Esophagus (tissue), 2 donors: ENCODE data around the gene ANGPTL2. TPM values are rescaled to one million over a fixed set of nuclear protein-coding genes. Genes with fewer than 3 reads are reported as not detected.

Experiments used
- H3K27ac ChIP-seq, 2 donors: one replicate each; pipeline ENCODE4 v1.5.1; 2013; ENCODE audit warnings: low read depth in 2 of 2, mild to moderate bottlenecking in 2 of 2, inconsistent platforms in 1 of 2, low read length in 1 of 2, moderate library complexity in 1 of 2
- H3K27me3 ChIP-seq, 2 donors: one replicate each; pipeline ENCODE4 v1.6.1; 2013; ENCODE audit warnings: low read length in 2 of 2, control low read depth in 1 of 2, mild to moderate bottlenecking in 1 of 2; ENCODE audit not compliant: insufficient read depth in 2 of 2, control insufficient read depth in 1 of 2
- H3K36me3 ChIP-seq, 2 donors: one replicate each; pipeline ENCODE4 v1.6.1; 2013; ENCODE audit warnings: low read length in 1 of 2; ENCODE audit not compliant: control insufficient read depth in 2 of 2, insufficient read depth in 2 of 2
- H3K4me1 ChIP-seq, 2 donors: one replicate each; pipeline ENCODE4 v1.6.1; 2013; ENCODE audit warnings: low read length in 1 of 2; ENCODE audit not compliant: control insufficient read depth in 2 of 2, insufficient read depth in 2 of 2
- H3K4me3 ChIP-seq, 2 donors: one replicate each; pipeline ENCODE4 v1.5.1; 2013; ENCODE audit warnings: low read length in 2 of 2, mild to moderate bottlenecking in 2 of 2, low read depth in 1 of 2, moderate library complexity in 1 of 2
- H3K9me3 ChIP-seq, 2 donors: one replicate each; pipeline ENCODE4 v1.6.1; 2013; ENCODE audit warnings: mild to moderate bottlenecking in 2 of 2, low read depth in 1 of 2, low read length in 1 of 2, moderate library complexity in 1 of 2; ENCODE audit not compliant: control insufficient read depth in 2 of 2, insufficient read depth in 1 of 2
- WGBS, 2 donors: extraction: QIAGEN DNeasy Blood & Tissue Kit; methylation state at CpG; one replicate each; pipeline ENCODE4 v1.1.7; 2013; 5-methylcytosine and 5-hydroxymethylcytosine counted together
- polyA plus RNA-seq, 2 donors: library from polyadenylated mRNA; stranded (reverse); fragments of 200-250 nt; gene quantifications; one replicate each; pipeline ENCODE4 v1.2.3, GENCODE V29; 2013
- donor health status: healthy with polysubstance abuse.
- donor health status: Bipolar disorder and iron deficiency.

The ANGPTL2 gene
- polyA plus RNA-seq, 2 donors: 1.9 to 5.8 TPM

GRCh38 chr9:127121628-127122175 lies 733 bp downstream of the ANGPTL2 start:
- H3K4me3 ChIP-seq: peak overlapping the region; percentile 49 to 53
- peaks cover 0 to 2% of the 10 kb centered on the region in 2 donors for H3K36me3 ChIP-seq
- H3K9me3 ChIP-seq: no peaks in the 10 kb centered on the region
- 20 to 36% methylated on average over 17 to 20 of the region's 20 CpGs for WGBS, 2 donors
- H3K4me1 ChIP-seq: peaks cover 7 to 22% of the 10 kb centered on the region in 2 donors
- no peaks in the 10 kb centered on the region for H3K27me3 ChIP-seq
- H3K27ac ChIP-seq: peak overlapping the region; percentile 90 to 94

DNA sequence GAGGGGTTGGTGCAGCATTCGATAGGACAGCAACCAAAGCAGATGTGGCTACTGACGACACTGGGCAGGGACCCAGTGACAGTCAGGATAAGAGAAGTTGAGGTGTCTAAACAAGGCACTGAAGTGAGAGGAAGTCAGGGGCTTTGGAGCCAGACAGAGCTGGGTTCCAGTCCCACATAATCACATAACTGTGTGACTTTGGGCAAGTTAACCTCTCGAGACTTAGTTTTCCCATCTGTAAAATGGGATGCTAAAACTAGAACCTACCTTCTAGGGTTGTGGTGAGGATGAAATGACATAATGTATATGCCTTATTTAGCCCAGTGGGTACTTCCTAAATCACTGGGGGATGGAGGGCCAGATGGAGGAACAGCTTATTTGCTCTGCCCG lies 3.1 kb downstream of the ANGPTL2 start:
- Histone ChIP-seq H3K36me3 (peaks cover 0 to 2% of the 10 kb centered on the region in 2 donors), H3K4me1 (peaks cover 11 to 22% of the 10 kb centered on the region in 2 donors), H3K27me3 (no peaks in the 10 kb centered on the region), H3K4me3 (no peak overlapping the region), H3K9me3 (no peaks in the 10 kb centered on the region), H3K27ac (no peak overlapping the region)
- WGBS, 2 donors: 90 to 93% methylated on average over 4 of the region's 4 CpGs

- Histone ChIP-seq H3K27ac (no peak overlapping the region), H3K4me3 (no peak overlapping the region), H3K36me3 (peaks cover 0 to 2% of the 10 kb centered on the region in 2 donors), H3K4me1 (peaks cover 11 to 22% of the 10 kb centered on the region in 2 donors), H3K9me3 (no peaks in the 10 kb centered on the region), H3K27me3 (no peaks in the 10 kb centered on the region)
- 80 to 92% methylated on average over 8 of the region's 8 CpGs for WGBS, 2 donors
These were observed 3.7 kb downstream of the ANGPTL2 start for GRCh38 chr9:127118597-127119319.

- H3K36me3 ChIP-seq: peaks cover 0 to 2% of the 10 kb centered on the region in 2 donors
- peaks cover 14 to 21% of the 10 kb centered on the region in 2 donors for H3K4me1 ChIP-seq
- no peaks in the 10 kb centered on the region for H3K9me3 ChIP-seq
- no peak overlapping the region for H3K27ac ChIP-seq
- H3K27me3 ChIP-seq: no peaks in the 10 kb centered on the region
- H3K4me3 ChIP-seq: no peak overlapping the region
- 87 to 90% methylated on average over 4 of the region's 4 CpGs for WGBS, 2 donors
These were observed 4.6 kb downstream of the ANGPTL2 start for GRCh38 chr9:127117801-127118200.

- Histone ChIP-seq H3K4me1 (peaks cover 11 to 24% of the 10 kb centered on the region in 2 donors), H3K36me3 (peaks cover 0 to 2% of the 10 kb centered on the region in 2 donors), H3K9me3 (no peaks in the 10 kb centered on the region), H3K27ac (no peak overlapping the region), H3K4me3 (no peak overlapping the region), H3K27me3 (no peaks in the 10 kb centered on the region)
- WGBS, 2 donors: 72 to 74% methylated on average over 2 of the region's 2 CpGs
These were observed 5.5 kb downstream of the ANGPTL2 start for GRCh38 chr9:127116957-127117356.

DNA sequence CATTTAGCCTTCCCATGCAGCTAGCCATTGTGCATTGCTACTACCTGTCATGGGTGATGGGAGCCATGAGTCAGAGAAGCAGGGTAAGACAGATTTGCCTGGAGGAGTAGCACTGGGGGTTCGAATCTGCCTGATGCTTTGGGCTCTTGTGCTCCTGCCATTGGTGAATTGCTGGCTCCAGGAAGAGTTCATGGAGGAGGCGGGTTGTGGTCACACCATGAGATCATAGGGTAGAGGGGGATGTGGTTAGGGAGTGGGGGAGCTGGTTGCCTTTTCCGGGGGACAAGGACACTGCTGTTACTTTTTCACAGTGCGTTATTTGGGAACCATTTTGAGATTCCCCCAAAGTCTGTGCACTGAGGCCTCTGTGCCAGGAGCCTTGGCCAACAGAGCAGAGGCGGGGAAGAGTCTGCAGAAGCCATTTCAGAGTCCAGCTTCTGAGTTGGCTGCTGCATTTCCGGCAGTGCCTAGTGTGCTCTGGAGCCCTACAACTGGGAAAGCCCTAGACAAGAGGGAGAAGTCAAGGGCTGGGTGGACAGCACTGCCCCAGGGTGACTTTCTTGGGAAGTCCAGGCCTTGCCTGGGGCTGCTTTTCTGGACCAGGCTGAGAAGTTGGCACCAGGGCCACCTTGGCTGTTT lies 6.2 kb downstream of the ANGPTL2 start:
- Histone ChIP-seq H3K36me3 (peaks cover 0 to 2% of the 10 kb centered on the region in 2 donors), H3K27ac (no peak overlapping the region), H3K9me3 (no peaks in the 10 kb centered on the region), H3K27me3 (no peaks in the 10 kb centered on the region), H3K4me1 (peaks cover 11 to 22% of the 10 kb centered on the region in 2 donors), H3K4me3 (no peak overlapping the region)
- 74 to 77% methylated on average over 6 of the region's 6 CpGs for whole genome bisulfite sequencing, 2 donors

DNA sequence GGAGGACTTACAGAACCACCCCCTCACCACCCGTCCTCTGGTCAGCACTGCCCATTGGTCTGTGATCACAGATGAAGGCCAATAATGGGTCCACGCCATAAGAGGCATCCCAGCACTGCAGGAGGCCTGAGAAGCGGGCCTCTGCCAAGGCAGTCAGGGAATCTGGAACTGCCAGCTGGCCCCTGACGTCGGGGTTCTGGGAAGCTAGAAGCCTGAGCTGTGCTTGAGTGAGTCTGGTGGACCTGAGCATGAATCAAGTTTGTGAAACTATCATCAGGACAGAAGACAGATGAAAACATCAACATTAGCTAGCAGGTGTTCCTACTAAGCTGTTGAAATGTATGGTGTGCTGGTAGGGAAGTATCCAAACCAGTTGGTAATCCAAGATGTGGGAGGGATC lies 7.8 kb downstream of the ANGPTL2 start:
- no peaks in the 10 kb centered on the region for H3K36me3 ChIP-seq
- H3K9me3 ChIP-seq: no peaks in the 10 kb centered on the region
- peaks cover 11 to 22% of the 10 kb centered on the region in 2 donors for H3K4me1 ChIP-seq
- 84 to 85% methylated on average over 5 of the region's 5 CpGs for WGBS, 2 donors
- no peaks in the 10 kb centered on the region for H3K27me3 ChIP-seq
- H3K27ac ChIP-seq: no peak overlapping the region
- H3K4me3 ChIP-seq: no peak overlapping the region

DNA sequence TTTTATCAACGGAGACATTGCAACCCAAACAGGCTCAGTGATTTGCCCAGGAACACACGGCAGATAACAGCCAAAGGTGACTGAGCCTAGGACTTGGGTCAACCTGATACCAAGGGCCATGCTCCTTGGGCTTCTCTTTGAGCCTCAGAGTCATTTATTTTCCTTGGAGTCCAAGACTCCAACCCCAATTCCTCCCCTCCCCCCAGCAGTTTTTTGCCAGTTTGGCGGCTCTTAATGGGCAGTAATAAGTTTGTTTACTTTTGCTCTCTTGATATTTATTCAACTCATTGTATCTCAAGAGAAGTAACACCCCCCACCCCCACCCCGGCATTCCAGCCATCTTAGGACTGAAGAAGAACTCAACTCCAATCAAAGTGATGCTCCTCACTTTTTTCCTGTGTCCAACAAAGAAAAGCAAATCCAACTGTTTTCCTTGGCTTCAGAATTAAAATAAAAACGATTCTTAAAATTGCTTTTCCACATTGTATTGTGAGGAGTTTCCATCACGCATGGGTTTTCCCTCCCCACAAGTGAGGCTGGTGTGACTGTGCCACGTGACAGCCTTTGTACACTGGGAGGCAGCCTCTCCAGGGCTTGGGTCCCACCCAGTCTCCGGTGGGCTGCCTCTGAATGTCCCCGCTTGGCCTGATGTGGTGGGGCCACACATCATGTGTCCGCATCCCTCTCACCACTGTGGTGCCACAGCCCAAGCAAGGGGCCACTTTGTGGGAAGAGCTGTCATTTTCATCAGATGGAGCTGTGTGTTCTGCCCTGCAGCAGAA lies 9.1 kb downstream of the ANGPTL2 start:
- H3K36me3 ChIP-seq: no peaks in the 10 kb centered on the region
- no peaks in the 10 kb centered on the region for H3K9me3 ChIP-seq
- no peak overlapping the region for H3K4me3 ChIP-seq
- H3K4me1 ChIP-seq: peaks cover 11 to 20% of the 10 kb centered on the region in 2 donors
- H3K27ac ChIP-seq: peak overlapping the region in 1 of 2 donors; percentile 95
- 75 to 78% methylated on average over 10 of the region's 10 CpGs for whole genome bisulfite sequencing, 2 donors
- no peaks in the 10 kb centered on the region for H3K27me3 ChIP-seq

GRCh38 chr9:127112735-127113161 lies 9.7 kb downstream of the ANGPTL2 start:
- Histone ChIP-seq H3K27ac (peak overlapping the region; percentile 78 to 95), H3K9me3 (no peaks in the 10 kb centered on the region), H3K27me3 (no peaks in the 10 kb centered on the region), H3K36me3 (no peaks in the 10 kb centered on the region), H3K4me1 (peaks cover 11 to 20% of the 10 kb centered on the region in 2 donors), H3K4me3 (no peak overlapping the region)
- WGBS, 2 donors: 64 to 76% methylated on average over 3 of the region's 3 CpGs
